ENCODE measurements around the gene TMEM120A.

The TMEM120A gene

GRCh38 chr7:75961218-75961617 lies 33.2 kb downstream of the TMEM120A start:
- Histone ChIP-seq H3K4ac (ENCODE audit: low read depth, low read length) (no peak overlapping the region), H2AK5ac (ENCODE audit: low read length) (no peak overlapping the region), H3K4me3 (ENCODE audit: low read length) (no peak overlapping the region), H3K79me1 (ENCODE audit: low read length) (no peaks in the 10 kb centered on the region), H2BK15ac (replicated peaks; ENCODE audit: low read depth) (no peak overlapping the region), H3K4me1 (ENCODE audit: control insufficient read depth, low read depth, low read length) (peaks cover 4% of the 10 kb centered on the region), H2BK5ac (ENCODE audit: low read length) (no peak overlapping the region), H4K8ac (ENCODE audit: low read depth, low read length) (no peak overlapping the region), H3K23ac (ENCODE audit: low read length) (no peak overlapping the region), H3K56ac (ENCODE audit: low read length) (no peak overlapping the region), H3K79me2 (ENCODE audit: control insufficient read depth, insufficient read depth, low read length) (no peaks in the 10 kb centered on the region), H3K36me3 (ENCODE audit: control insufficient read depth, insufficient read depth, low read length) (peaks cover 2% of the 10 kb centered on the region), H3K18ac (ENCODE audit: low read length) (no peak overlapping the region), H2BK120ac (ENCODE audit: low read depth, low read length) (no peak overlapping the region), H3K27me3 (ENCODE audit: insufficient read depth, low read length, poor library complexity) (no peaks in the 10 kb centered on the region), H3K27ac (ENCODE audit: low read depth, low read length) (no peak overlapping the region), H3K9ac (ENCODE audit: low read length) (no peak overlapping the region), H3K4me2 (ENCODE audit: low read length) (no peak overlapping the region), H4K5ac (ENCODE audit: low read length) (no peak overlapping the region)
- WGBS (ENCODE audit: extremely low coverage, insufficient coverage, low lambda C conversion rate) = no CpG with 5 or more reads among the region's 7 CpGs
- peak; percentile 46 for DNase-seq

- Histone ChIP-seq H2BK5ac (ENCODE audit: low read length) (no peak overlapping the region), H2BK15ac (replicated peaks; ENCODE audit: low read depth) (no peak overlapping the region), H3K27me3 (ENCODE audit: insufficient read depth, low read length, poor library complexity) (no peaks in the 10 kb centered on the region), H3K4me3 (ENCODE audit: low read length) (no peak overlapping the region), H3K56ac (ENCODE audit: low read length) (no peak overlapping the region), H3K79me2 (ENCODE audit: control insufficient read depth, insufficient read depth, low read length) (no peaks in the 10 kb centered on the region), H4K5ac (ENCODE audit: low read length) (no peak overlapping the region), H3K9ac (ENCODE audit: low read length) (no peak overlapping the region), H3K27ac (ENCODE audit: low read depth, low read length) (no peak overlapping the region), H3K4me1 (ENCODE audit: control insufficient read depth, low read depth, low read length) (peaks cover 4% of the 10 kb centered on the region), H2AK5ac (ENCODE audit: low read length) (no peak overlapping the region), H3K36me3 (ENCODE audit: control insufficient read depth, insufficient read depth, low read length) (peaks cover 4% of the 10 kb centered on the region), H3K18ac (ENCODE audit: low read length) (no peak overlapping the region), H3K4ac (ENCODE audit: low read depth, low read length) (no peak overlapping the region), H3K4me2 (ENCODE audit: low read length) (no peak overlapping the region), H3K23ac (ENCODE audit: low read length) (no peak overlapping the region), H3K79me1 (ENCODE audit: low read length) (no peaks in the 10 kb centered on the region), H4K8ac (ENCODE audit: low read depth, low read length) (no peak overlapping the region), H2BK120ac (ENCODE audit: low read depth, low read length) (no peak overlapping the region)
- no CpG with 5 or more reads among the region's 6 CpGs for WGBS (ENCODE audit: extremely low coverage, insufficient coverage, low lambda C conversion rate)
- DNase-seq = no peak
Observed at GRCh38 chr7:75960372-75960771, 34.0 kb downstream of the TMEM120A start.

- H3K4ac ChIP-seq (ENCODE audit: low read depth, low read length) = no peak overlapping the region
- no peak overlapping the region for H2BK5ac ChIP-seq (ENCODE audit: low read length)
- H3K36me3 ChIP-seq (ENCODE audit: control insufficient read depth, insufficient read depth, low read length) = peaks cover 7% of the 10 kb centered on the region
- no peaks in the 10 kb centered on the region for H3K27me3 ChIP-seq (ENCODE audit: insufficient read depth, low read length, poor library complexity)
- H3K79me1 ChIP-seq (ENCODE audit: low read length) = no peaks in the 10 kb centered on the region
- no peak overlapping the region for H2AK5ac ChIP-seq (ENCODE audit: low read length)
- H3K4me1 ChIP-seq (ENCODE audit: control insufficient read depth, low read depth, low read length) = peaks cover 4% of the 10 kb centered on the region
- no peak overlapping the region for H3K56ac ChIP-seq (ENCODE audit: low read length)
- no peak overlapping the region for H3K23ac ChIP-seq (ENCODE audit: low read length)
- no peak overlapping the region for H2BK15ac ChIP-seq (replicated peaks; ENCODE audit: low read depth)
- no peak overlapping the region for H3K27ac ChIP-seq (ENCODE audit: low read depth, low read length)
- no peak overlapping the region for H4K5ac ChIP-seq (ENCODE audit: low read length)
- no CpG with 5 or more reads among the region's 9 CpGs for WGBS (ENCODE audit: extremely low coverage, insufficient coverage, low lambda C conversion rate)
- H3K79me2 ChIP-seq (ENCODE audit: control insufficient read depth, insufficient read depth, low read length) = no peaks in the 10 kb centered on the region
- H3K4me2 ChIP-seq (ENCODE audit: low read length) = no peak overlapping the region
- H3K9ac ChIP-seq (ENCODE audit: low read length) = no peak overlapping the region
- H4K8ac ChIP-seq (ENCODE audit: low read depth, low read length) = no peak overlapping the region
- DNase-seq = no peak
- H3K18ac ChIP-seq (ENCODE audit: low read length) = no peak overlapping the region
- no peak overlapping the region for H2BK120ac ChIP-seq (ENCODE audit: low read depth, low read length)
- no peak overlapping the region for H3K4me3 ChIP-seq (ENCODE audit: low read length)
Observed at GRCh38 chr7:75958802-75959543, 35.4 kb downstream of the TMEM120A start.

- whole genome bisulfite sequencing (ENCODE audit: extremely low coverage, insufficient coverage, low lambda C conversion rate) = no CpG with 5 or more reads among the region's 16 CpGs
- Histone ChIP-seq H3K9ac (ENCODE audit: low read length) (peak overlapping the region; percentile 19), H3K4me2 (ENCODE audit: low read length) (no peak overlapping the region), H4K8ac (ENCODE audit: low read depth, low read length) (no peak overlapping the region), H4K5ac (ENCODE audit: low read length) (no peak overlapping the region), H2BK15ac (replicated peaks; ENCODE audit: low read depth) (no peak overlapping the region), H2AK5ac (ENCODE audit: low read length) (no peak overlapping the region), H3K56ac (ENCODE audit: low read length) (peak overlapping the region; percentile 60), H3K23ac (ENCODE audit: low read length) (no peak overlapping the region), H3K4me3 (ENCODE audit: low read length) (no peak overlapping the region), H3K27me3 (ENCODE audit: insufficient read depth, low read length, poor library complexity) (no peaks in the 10 kb centered on the region), H3K4ac (ENCODE audit: low read depth, low read length) (no peak overlapping the region), H3K79me1 (ENCODE audit: low read length) (no peaks in the 10 kb centered on the region), H2BK120ac (ENCODE audit: low read depth, low read length) (no peak overlapping the region), H3K79me2 (ENCODE audit: control insufficient read depth, insufficient read depth, low read length) (no peaks in the 10 kb centered on the region), H2BK5ac (ENCODE audit: low read length) (no peak overlapping the region), H3K18ac (ENCODE audit: low read length) (no peak overlapping the region), H3K27ac (ENCODE audit: low read depth, low read length) (peak overlapping the region; percentile 52), H3K36me3 (ENCODE audit: control insufficient read depth, insufficient read depth, low read length) (peaks cover 7% of the 10 kb centered on the region), H3K4me1 (ENCODE audit: control insufficient read depth, low read depth, low read length) (peaks cover 4% of the 10 kb centered on the region)
- peak; percentile 94 for DNase-seq
Observed at GRCh38 chr7:75957021-75957736, 37.2 kb downstream of the TMEM120A start.

DNA sequence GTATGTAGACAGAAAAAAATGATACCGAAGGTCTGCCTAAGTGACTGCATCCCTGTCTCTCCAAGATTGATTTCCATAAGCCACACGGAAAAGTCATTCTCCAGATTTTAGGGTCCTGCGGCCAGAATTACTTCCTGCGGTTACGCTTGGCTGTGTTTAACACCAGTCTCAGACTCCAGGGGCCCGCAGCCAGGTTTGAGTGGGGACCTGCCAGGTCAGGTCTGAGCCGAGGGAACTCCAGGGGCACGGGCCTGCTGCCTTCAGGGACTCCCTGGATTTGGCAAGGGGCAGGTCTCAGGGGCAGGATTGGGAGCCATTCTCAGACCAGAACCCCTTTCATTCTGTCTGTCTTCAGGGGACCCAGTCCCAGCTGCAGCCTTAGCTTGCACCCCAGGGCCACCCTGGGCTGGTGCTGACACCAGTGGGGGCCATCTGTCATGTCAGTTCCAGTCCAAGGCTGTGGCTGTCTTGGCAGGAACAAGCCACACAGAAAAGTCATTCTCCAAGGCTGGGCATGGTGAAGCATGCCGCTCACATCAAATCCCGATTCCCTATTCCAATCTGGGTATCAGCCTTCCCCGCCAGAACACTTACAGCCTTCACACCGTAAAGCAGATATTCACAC lies 39.0 kb downstream of the TMEM120A start:
- H4K5ac ChIP-seq (ENCODE audit: low read length) = no peak overlapping the region
- peaks cover 4% of the 10 kb centered on the region for H3K4me1 ChIP-seq (ENCODE audit: control insufficient read depth, low read depth, low read length)
- no peak overlapping the region for H3K9ac ChIP-seq (ENCODE audit: low read length)
- peaks cover 7% of the 10 kb centered on the region for H3K36me3 ChIP-seq (ENCODE audit: control insufficient read depth, insufficient read depth, low read length)
- H3K23ac ChIP-seq (ENCODE audit: low read length) = no peak overlapping the region
- no peaks in the 10 kb centered on the region for H3K79me1 ChIP-seq (ENCODE audit: low read length)
- H3K27me3 ChIP-seq (ENCODE audit: insufficient read depth, low read length, poor library complexity) = no peaks in the 10 kb centered on the region
- H3K79me2 ChIP-seq (ENCODE audit: control insufficient read depth, insufficient read depth, low read length) = no peaks in the 10 kb centered on the region
- H3K4ac ChIP-seq (ENCODE audit: low read depth, low read length) = no peak overlapping the region
- no peak overlapping the region for H3K27ac ChIP-seq (ENCODE audit: low read depth, low read length)
- DNase-seq = no peak
- H3K56ac ChIP-seq (ENCODE audit: low read length) = no peak overlapping the region
- H4K8ac ChIP-seq (ENCODE audit: low read depth, low read length) = no peak overlapping the region
- H2BK5ac ChIP-seq (ENCODE audit: low read length) = no peak overlapping the region
- H2AK5ac ChIP-seq (ENCODE audit: low read length) = no peak overlapping the region
- H3K4me2 ChIP-seq (ENCODE audit: low read length) = no peak overlapping the region
- no peak overlapping the region for H2BK15ac ChIP-seq (replicated peaks; ENCODE audit: low read depth)
- no peak overlapping the region for H3K18ac ChIP-seq (ENCODE audit: low read length)
- WGBS (ENCODE audit: extremely low coverage, insufficient coverage, low lambda C conversion rate) = 100% methylated on average over 1 of the region's 12 CpGs
- H2BK120ac ChIP-seq (ENCODE audit: low read depth, low read length) = no peak overlapping the region
- H3K4me3 ChIP-seq (ENCODE audit: low read length) = no peak overlapping the region

All from mesendoderm (in vitro differentiated cells).